H9 (cell line): Measurements from ENCODE around the gene FAT4. TPM values are rescaled to one million over a fixed set of nuclear protein-coding genes. Genes with fewer than 3 reads are reported as not detected.

Experiments used
- DNase-seq: peaks from one replicate; pipeline ENCODE4 v3.0.0-alpha.2; 2017
- H2AFZ ChIP-seq: one replicate; pipeline ENCODE4 v1.6.1; 2013; ENCODE audit warnings: mild to moderate bottlenecking, low read length, control low read depth, moderate library complexity
- H2AK5ac ChIP-seq: 2 replicates; pipeline ENCODE4 v1.6.1; 2013; ENCODE audit warnings: low read length, control low read depth, mixed read lengths; ENCODE audit not compliant: insufficient read length
- H2BK120ac ChIP-seq: one replicate; pipeline ENCODE4 v1.6.1; 2013; ENCODE audit warnings: low read depth, mild to moderate bottlenecking, low read length, control low read depth, inconsistent platforms; ENCODE audit not compliant: poor library complexity, severe bottlenecking
- H2BK12ac ChIP-seq: 2 replicates; pipeline ENCODE4 v1.6.1; 2013; ENCODE audit warnings: low read length, control low read depth, mixed read lengths, low read depth; ENCODE audit not compliant: insufficient read length
- H2BK15ac ChIP-seq: 2 replicates; pipeline ENCODE4 v1.6.1; 2013; ENCODE audit warnings: low read depth, low read length, control low read depth
- H2BK20ac ChIP-seq: one replicate; pipeline ENCODE4 v1.6.1; 2013; ENCODE audit warnings: low read depth, mild to moderate bottlenecking, low read length, control low read depth, inconsistent platforms; ENCODE audit not compliant: poor library complexity, severe bottlenecking
- H2BK5ac ChIP-seq: 2 replicates; pipeline ENCODE4 v1.6.1; 2013; ENCODE audit warnings: low read length, control low read depth, mixed read lengths; ENCODE audit not compliant: insufficient read length
- H3K14ac ChIP-seq: 2 replicates; pipeline ENCODE4 v1.6.1; 2013; ENCODE audit warnings: low read length, control low read depth; ENCODE audit not compliant: insufficient read depth
- H3K18ac ChIP-seq: 2 replicates; pipeline ENCODE4 v1.6.1; 2013; ENCODE audit warnings: low read depth, mild to moderate bottlenecking, mixed read lengths, low read length, control low read depth; ENCODE audit not compliant: insufficient read length
- H3K23ac ChIP-seq: 2 replicates; pipeline ENCODE4 v1.6.1; 2013; ENCODE audit warnings: low read length, control low read depth, mixed read lengths, low read depth; ENCODE audit not compliant: insufficient read length
- H3K23me2 ChIP-seq: 2 replicates; pipeline ENCODE4 v1.6.1; 2013; ENCODE audit warnings: low read depth, mild to moderate bottlenecking, mixed read lengths, low read length, control low read depth; ENCODE audit not compliant: insufficient read length, poor library complexity, severe bottlenecking
- H3K27ac ChIP-seq: 2 replicates; pipeline ENCODE4 v1.5.1; 2013; ENCODE audit warnings: low read length, control low read depth, mixed read lengths, low read depth; ENCODE audit not compliant: insufficient read length
- H3K27me3 ChIP-seq: 2 replicates; pipeline ENCODE4 v1.6.1; 2013; ENCODE audit warnings: low read length, control low read depth, inconsistent platforms; ENCODE audit not compliant: insufficient read depth
- H3K4ac ChIP-seq: 2 replicates; pipeline ENCODE4 v1.6.1; 2013; ENCODE audit warnings: low read depth, mild to moderate bottlenecking, control low read depth, inconsistent platforms, low read length, moderate library complexity
- H3K4me1 ChIP-seq: 2 replicates; pipeline ENCODE4 v1.6.1; 2013; ENCODE audit warnings: low read length, control low read depth, inconsistent platforms; ENCODE audit not compliant: insufficient read depth
- H3K4me2 ChIP-seq: 2 replicates; pipeline ENCODE4 v1.6.1; 2013; ENCODE audit warnings: low read length, control low read depth, mixed read lengths; ENCODE audit not compliant: insufficient read length, insufficient read depth
- H3K56ac ChIP-seq: 2 replicates; pipeline ENCODE4 v1.6.1; 2013; ENCODE audit warnings: low read depth, mild to moderate bottlenecking, mixed read lengths, low read length, control low read depth; ENCODE audit not compliant: insufficient read length
- H3K79me1 ChIP-seq: 2 replicates; pipeline ENCODE4 v1.6.1; 2013; ENCODE audit warnings: low read depth, mild to moderate bottlenecking, moderate library complexity, low read length, control low read depth, inconsistent platforms; ENCODE audit not compliant: insufficient read depth, poor library complexity, severe bottlenecking
- H3K79me2 ChIP-seq: 2 replicates; pipeline ENCODE4 v1.6.1; 2013; ENCODE audit warnings: low read length, control low read depth, inconsistent platforms; ENCODE audit not compliant: insufficient read depth
- H3K9ac ChIP-seq: 2 replicates; pipeline ENCODE4 v1.6.1; 2013; ENCODE audit warnings: low read length, control low read depth, mixed read lengths; ENCODE audit not compliant: insufficient read length; ENCODE audit errors: extremely low read depth
- H3K9me3 ChIP-seq: one replicate; pipeline ENCODE4 v1.6.1; 2013; ENCODE audit warnings: low read depth, low read length, inconsistent platforms; ENCODE audit not compliant: control insufficient read depth
- H3T11ph ChIP-seq: one replicate; pipeline ENCODE4 v1.6.1; 2013; ENCODE audit warnings: mild to moderate bottlenecking, low read length, control low read depth, inconsistent platforms
- H4K20me1 ChIP-seq: one replicate; pipeline ENCODE4 v1.6.1; 2013; ENCODE audit not compliant: control insufficient read depth, insufficient read length, insufficient read depth
- H4K5ac ChIP-seq: 2 replicates; pipeline ENCODE4 v1.6.1; 2013; ENCODE audit warnings: low read depth, mild to moderate bottlenecking, mixed read lengths, low read length, control low read depth; ENCODE audit not compliant: insufficient read length
- H4K8ac ChIP-seq: replicated peaks from 2 replicates; pipeline ENCODE4 v1.6.1; 2013; ENCODE audit warnings: low read length, control low read depth, mixed read lengths, low read depth; ENCODE audit not compliant: insufficient read length
- H4K91ac ChIP-seq: 2 replicates; pipeline ENCODE4 v1.6.1; 2013; ENCODE audit warnings: low read depth, mild to moderate bottlenecking, moderate library complexity, mixed read lengths, low read length, control low read depth; ENCODE audit not compliant: insufficient read length
- H3K27ac Mint-ChIP-seq, 3 experiments: 2 replicates in 2 of 3; 3 replicates in 1 of 3; pipeline ENCODE4 v1.8.0; 2020 to 2021; ENCODE audit warnings: mixed read lengths in 3 of 3, mild to moderate bottlenecking in 1 of 3, moderate library complexity in 1 of 3
- H3K27me3 Mint-ChIP-seq: 2 replicates; pipeline ENCODE4 v1.8.0; 2021; ENCODE audit warnings: low read depth, mild to moderate bottlenecking, moderate library complexity, mixed read lengths
- H3K36me3 Mint-ChIP-seq, 3 experiments: 2 replicates in 2 of 3; 3 replicates in 1 of 3; pipeline ENCODE4 v1.8.0; 2020 to 2021; ENCODE audit warnings: low read depth in 3 of 3, mixed read lengths in 3 of 3; ENCODE audit not compliant: insufficient read depth in 1 of 3
- H3K4me1 Mint-ChIP-seq, 2 experiments: 2 replicates each; pipeline ENCODE4 v1.8.0; 2020; ENCODE audit warnings: mixed read lengths in 2 of 2
- H3K4me3 Mint-ChIP-seq, 2 experiments: 2 replicates in 1 of 2; 3 replicates in 1 of 2; pipeline ENCODE4 v1.8.0; 2020 to 2021; ENCODE audit warnings: mild to moderate bottlenecking in 2 of 2, mixed read lengths in 2 of 2, moderate library complexity in 1 of 2
- H3K9me3 Mint-ChIP-seq, 2 experiments: 2 replicates in 1 of 2; 3 replicates in 1 of 2; pipeline ENCODE4 v1.8.0; 2020; ENCODE audit warnings: mild to moderate bottlenecking in 2 of 2, mixed read lengths in 2 of 2, moderate library complexity in 1 of 2
- CTCF ChIP-seq: fragments of 200-600 bp; sonication (generic); conservative IDR thresholded peaks from 3 replicates; pipeline ENCODE4 v1.8.0; 2021; ENCODE audit warnings: antibody characterized with exemption, mild to moderate bottlenecking
- whole genome bisulfite sequencing: extraction: QIAGEN DNeasy Blood & Tissue Kit; methylation state at CpG from one replicate; pipeline ENCODE4 v1.1.7; 2013; ENCODE audit warnings: missing lambda C conversion rate, low lambda C conversion rate, mixed read lengths; ENCODE audit not compliant: insufficient read length; ENCODE audit errors: extremely low coverage; 5-methylcytosine and 5-hydroxymethylcytosine counted together
- total RNA-seq: library from RNA; stranded (reverse); gene quantifications from 2 replicates; pipeline ENCODE4 v1.2.1, GENCODE V29; 2021

Gene FAT4
- total RNA-seq, 1 experiment from 2014 or later = 6.9 TPM

GRCh38 chr4:125319311-125319710 is 4.6 kb downstream of the FAT4 start:
- H2BK20ac ChIP-seq = no peak overlapping the region
- no peak overlapping the region for H4K5ac ChIP-seq
- peaks cover 7% of the 10 kb centered on the region; the same call in 1 of the 2 replicates for H3K27me3 ChIP-seq
- peaks cover 2% of the 10 kb centered on the region; the same call in 1 of the 2 replicates for H3K4me1 ChIP-seq
- no peak overlapping the region for H2AFZ ChIP-seq
- Mint-ChIP-seq H3K36me3 (peaks cover 0 to 20% (median 0%) of the 10 kb centered on the region in 3 experiments; a peak in 3 of 7 replicates), H3K27ac (no peak overlapping the region), H3K4me1 (peaks cover 28 to 66% of the 10 kb centered on the region in 2 experiments), H3K4me3 (no peak overlapping the region), H3K27me3 (peaks cover 33% of the 10 kb centered on the region), H3K9me3 (no peaks in the 10 kb centered on the region; a peak in 1 of 5 replicates)
- H3K9ac ChIP-seq = no peak overlapping the region
- H3K79me1 ChIP-seq = no peaks in the 10 kb centered on the region
- H3T11ph ChIP-seq = no peak overlapping the region
- no peak overlapping the region for H3K14ac ChIP-seq
- no CpG with 5 or more reads among the region's 2 CpGs for WGBS
- peaks cover 23% of the 10 kb centered on the region for H3K23me2 ChIP-seq
- H3K23ac ChIP-seq = no peak overlapping the region
- H3K9me3 ChIP-seq = no peaks in the 10 kb centered on the region
- no peaks in the 10 kb centered on the region for H4K20me1 ChIP-seq
- no peak overlapping the region for H2BK5ac ChIP-seq
- no peak overlapping the region for H4K91ac ChIP-seq
- no peak overlapping the region for H3K4me2 ChIP-seq
- H3K18ac ChIP-seq = no peak overlapping the region
- H4K8ac ChIP-seq = no peak overlapping the region
- no peak for TF ChIP-seq CTCF
- H3K4ac ChIP-seq = no peak overlapping the region
- H3K79me2 ChIP-seq = no peaks in the 10 kb centered on the region; the same call in 1 of the 2 replicates
- no peak overlapping the region for H2BK120ac ChIP-seq
- H2BK12ac ChIP-seq = no peak overlapping the region
- H3K56ac ChIP-seq = no peak overlapping the region
- no peak overlapping the region for H3K27ac ChIP-seq
- DNase-seq = no peak
- H2BK15ac ChIP-seq = no peak overlapping the region
- H2AK5ac ChIP-seq = no peak overlapping the region
